HepG2 (cell line): ENCODE data around the gene PDZD8. TPM values are rescaled to one million over a fixed set of nuclear protein-coding genes. Genes with fewer than 3 reads are reported as not detected.

Source experiments
- ATF7 ChIP-seq, 2 experiments: fragments of 450-650 bp in 1 of 2; sonication (generic) in 1 of 2; formaldehyde crosslinking in 1 of 2; IDR thresholded peaks; 2 replicates each; pipeline versions ENCODE4 v1.4.0 to v1.6.1; 2016 to 2020; ENCODE audit warnings: antibody characterized with exemption in 1 of 2, mild to moderate bottlenecking in 1 of 2, missing genetic modification reagents in 1 of 2
- CHCHD3 ChIP-seq: sonication (generic); formaldehyde crosslinking; IDR thresholded peaks from 2 replicates; pipeline ENCODE4 v1.8.0; 2022; ENCODE audit warnings: mild to moderate bottlenecking, missing genetic modification reagents, moderate library complexity
- DRAP1 ChIP-seq: IDR thresholded peaks from 2 replicates; pipeline ENCODE4 v1.6.1; 2016; ENCODE audit warnings: missing genetic modification reagents, missing compliant biosample characterization
- ETV6 ChIP-seq: sonication (generic); formaldehyde crosslinking; conservative IDR thresholded peaks from 2 replicates; pipeline ENCODE4 v1.4.0; 2020; ENCODE audit warnings: missing genetic modification reagents
- HNF1A ChIP-seq, 2 experiments: sonication (generic) in 1 of 2; formaldehyde crosslinking in 1 of 2; IDR thresholded peaks; 2 replicates each; pipeline versions ENCODE4 v1.4.0 to v1.6.1; 2016 to 2020; ENCODE audit warnings: borderline replicate concordance in 1 of 2, low read depth in 1 of 2, mild to moderate bottlenecking in 1 of 2, missing genetic modification reagents in 1 of 2
- HOXA5 ChIP-seq: sonication (generic); formaldehyde crosslinking; IDR thresholded peaks from 2 replicates; pipeline ENCODE4 v1.4.0; 2020; ENCODE audit warnings: missing genetic modification reagents
- IKZF5 ChIP-seq: IDR thresholded peaks from 2 replicates; pipeline ENCODE4 v1.6.1; 2018; ENCODE audit warnings: missing genetic modification reagents, mild to moderate bottlenecking, missing compliant biosample characterization
- NAIF1 ChIP-seq: sonication (generic); formaldehyde crosslinking; IDR thresholded peaks from 2 replicates; pipeline ENCODE4 v1.5.0; 2020; ENCODE audit warnings: mild to moderate bottlenecking, missing genetic modification reagents, borderline replicate concordance
- NCOA1 ChIP-seq: sonication (generic); formaldehyde crosslinking; IDR thresholded peaks from 2 replicates; pipeline ENCODE4 v1.9.0; 2021; ENCODE audit warnings: missing genetic modification reagents
- NR0B2 ChIP-seq: sonication (generic); formaldehyde crosslinking; IDR thresholded peaks from 2 replicates; pipeline ENCODE4 v1.4.0; 2020; ENCODE audit warnings: mild to moderate bottlenecking, missing genetic modification reagents
- NR2F1 ChIP-seq, 2 experiments: fragments of 450-650 bp in 1 of 2; formaldehyde crosslinking in 1 of 2; IDR thresholded peaks; 2 replicates each; pipeline versions ENCODE4 v1.5.0 to v1.6.1; 2016 to 2020; ENCODE audit warnings: mild to moderate bottlenecking in 1 of 2, missing compliant biosample characterization in 1 of 2, missing genetic modification reagents in 1 of 2, moderate library complexity in 1 of 2
- SRY ChIP-seq: sonication (generic); formaldehyde crosslinking; IDR thresholded peaks from 2 replicates; pipeline ENCODE4 v1.8.0; 2022; ENCODE audit warnings: mild to moderate bottlenecking, missing genetic modification reagents
- TBX2 ChIP-seq: sonication (generic); formaldehyde crosslinking; IDR thresholded peaks from 2 replicates; pipeline ENCODE4 v1.5.0; 2020; ENCODE audit warnings: missing genetic modification reagents, mild to moderate bottlenecking, borderline replicate concordance
- U2AF2 ChIP-seq: fragments of 200-400 bp; formaldehyde crosslinking; IDR thresholded peaks from 2 replicates; pipeline ENCODE4 v1.6.1; 2017; ENCODE audit warnings: low read depth, mild to moderate bottlenecking, low read length
- ZBTB26 ChIP-seq: IDR thresholded peaks from 2 replicates; pipeline ENCODE4 v1.6.1; 2016; ENCODE audit warnings: missing compliant biosample characterization, missing genetic modification reagents, borderline replicate concordance
- ZBTB43 ChIP-seq: sonication (generic); formaldehyde crosslinking; conservative IDR thresholded peaks from 2 replicates; pipeline ENCODE4 v1.4.0; 2020; ENCODE audit warnings: missing genetic modification reagents
- ZMAT3 ChIP-seq: sonication (generic); formaldehyde crosslinking; conservative IDR thresholded peaks from 2 replicates; pipeline ENCODE4 v1.7.0; 2021; ENCODE audit warnings: missing genetic modification reagents
- ZNF24 ChIP-seq: fragments of 450-650 bp; IDR thresholded peaks from 2 replicates; pipeline ENCODE4 v1.6.1; 2017; ENCODE audit warnings: antibody characterized with exemption, mild to moderate bottlenecking
- ZNF724P ChIP-seq: sonication (generic); formaldehyde crosslinking; IDR thresholded peaks from 2 replicates; pipeline ENCODE4 v1.8.0; 2022; ENCODE audit warnings: missing genetic modification reagents, borderline replicate concordance
- ZNF777 ChIP-seq: sonication (generic); formaldehyde crosslinking; IDR thresholded peaks from 2 replicates; pipeline ENCODE4 v1.4.0; 2020; ENCODE audit warnings: missing genetic modification reagents
- polyA plus RNA-seq, 8 experiments: library from polyadenylated mRNA; depleted of rRNA in 3 of 8; stranded (reverse) in 7 of 8; unstranded in 1 of 8; fragments of >200 nt; fragmentation: Illumina TruSeq in 4 of 8; extraction: Trizol in 4 of 8; gene quantifications; 2 replicates each; pipeline versions ENCODE4 v1.2.1 to v1.2.3, GENCODE V29; 2011 to 2016; ENCODE audit warnings: low read depth in 4 of 8, missing spikeins in 1 of 8, mixed read lengths in 1 of 8; ENCODE audit not compliant: insufficient read depth in 1 of 8
- total RNA-seq, 5 experiments: library from RNA; depleted of rRNA; stranded (reverse); fragments of >200 nt; fragmentation: Illumina TruSeq; extraction: Trizol; gene quantifications; 2 replicates each; pipeline ENCODE4 v1.2.3, GENCODE V29; 2016; ENCODE audit warnings: low read depth in 1 of 5

The PDZD8 gene
- total and polyA plus RNA-seq, 2 of the 13 experiments (the other 11 are each of a cell fraction or from before 2014, with no cell fraction given): 11.2 to 32.0 TPM

- TF ChIP-seq NAIF1 (CRISPR knock-in tag) (no peak), ZBTB26 (CRISPR knock-in tag) (no peak), HNF1A (IDR thresholded peaks at IDR 0.05; ENCODE audit: low read depth) (peak; percentile 99), HNF1A (CRISPR knock-in tag; IDR thresholded peaks at IDR 0.05; ENCODE audit: borderline replicate concordance) (peak; percentile 98), ZMAT3 (no peak), SRY (no peak), ZNF777 (CRISPR knock-in tag) (no peak), IKZF5 (peak; percentile 20; the same call in 1 of the 2 replicates), ATF7 (IDR thresholded peaks at IDR 0.05) (peak; percentile 69), ATF7 (CRISPR knock-in tag; IDR thresholded peaks at IDR 0.05) (no peak), ZNF724P (CRISPR knock-in tag) (no peak), NR2F1 (CRISPR knock-in tag; IDR thresholded peaks at IDR 0.05) (peak in 1 of 2 experiments; percentile 24; a peak in 1 of 4 replicates), CHCHD3 (CRISPR knock-in tag) (no peak), U2AF2 (no peak), ETV6 (CRISPR knock-in tag) (no peak), TBX2 (peak; percentile 76), ZBTB43 (no peak), NR0B2 (CRISPR knock-in tag) (no peak), DRAP1 (CRISPR knock-in tag) (no peak), NCOA1 (CRISPR knock-in tag) (no peak), HOXA5 (CRISPR knock-in tag) (no peak), ZNF24 (no peak)
These were observed 14.1 kb downstream of the PDZD8 start (continued) for GRCh38 chr10:117360994-117361667.
